PC-3 (cell line): ENCODE measurements around the gene SPAG6.

Experiments
- CTCF ChIP-seq: fragments of 300-600 bp; sonication (generic); conservative IDR thresholded peaks from 2 replicates; pipeline ENCODE4 v1.5.1; 2017; ENCODE audit warnings: antibody characterized with exemption, low read depth, mild to moderate bottlenecking, low read length
- EZH2 ChIP-seq: fragments of 300-600 bp; sonication (generic); IDR thresholded peaks from one replicate; pipeline ENCODE4 v1.6.1; 2017; ENCODE audit warnings: antibody characterized with exemption, mild to moderate bottlenecking, low read length; ENCODE audit not compliant: unreplicated experiment
- EZH2phosphoT487 ChIP-seq: fragments of 300-600 bp; sonication (generic); IDR thresholded peaks from 2 replicates; pipeline ENCODE4 v1.6.1; 2018; ENCODE audit warnings: mild to moderate bottlenecking, antibody characterized with exemption, low read length, borderline replicate concordance

- no peak for TF ChIP-seq CTCF
- no peak for TF ChIP-seq EZH2phosphoT487
- TF ChIP-seq EZH2 = no peak
Observed at GRCh38 chr10:22338931-22339330, 6.4 kb upstream of the SPAG6 start.
